SK-N-SH (cell line): ENCODE results near the gene LAMTOR4. TPM values are rescaled to one million over a fixed set of nuclear protein-coding genes. Genes with fewer than 3 reads are reported as not detected.

Experiments used
- CTCF ChIA-PET: fragments of 300-600, 350-600 bp; formaldehyde crosslinking; extraction: SDS; loops from one replicate; lab custom pipeline; 2021; lab: Yijun Ruan, JAX
- POLR2A ChIA-PET: fragments of 350-600 bp; sonication (Branson Sonifier 250); formaldehyde crosslinking; extraction: SDS; loops from one replicate; lab custom pipeline; 2020; ENCODE audit warnings: antibody characterized with exemption, inconsistent platforms; lab: Yijun Ruan, JAX
- DNase-seq: peaks from one replicate; pipeline ENCODE4 v3.0.0; 2012
- H2AFZ ChIP-seq: fragments of 200-600 bp; sonication (generic); 2 replicates; pipeline ENCODE4 v1.8.1; 2016; ENCODE audit warnings: antibody characterized with exemption, mild to moderate bottlenecking, low read depth
- H3F3A ChIP-seq: fragments of 200-600 bp; sonication (generic); replicated peaks from 2 replicates; pipeline ENCODE3; 2016; ENCODE audit warnings: antibody characterized with exemption, mild to moderate bottlenecking; ENCODE audit not compliant: insufficient read depth
- H3K27ac ChIP-seq, 2 experiments: fragments of 200-500 bp in 1 of 2; fragments of 200-600 bp in 1 of 2; sonication (Bioruptor generic) in 1 of 2; sonication (generic), shearing (Covaris generic) in 1 of 2; 2 replicates each; pipeline versions ENCODE4 v1.5.1 to v1.6.1; 2014 to 2016; ENCODE audit warnings: low read depth in 2 of 2, inconsistent platforms in 1 of 2, low read length in 1 of 2, mild to moderate bottlenecking in 1 of 2, mixed read lengths in 1 of 2
- H3K27me3 ChIP-seq: fragments of 200-600 bp; sonication (generic), shearing (Covaris generic); 2 replicates; pipeline ENCODE4 v1.6.1; 2016; ENCODE audit warnings: mixed run types; ENCODE audit not compliant: insufficient read depth
- H3K36me3 ChIP-seq, 2 experiments: fragments of 200-500 bp in 1 of 2; fragments of 200-600 bp in 1 of 2; sonication (Bioruptor generic) in 1 of 2; sonication (generic) in 1 of 2; replicated peaks in 1 of 2; 2 replicates each; pipeline versions ENCODE3 to v1.5.1; 2014 to 2016; ENCODE audit warnings: low read length in 1 of 2, mild to moderate bottlenecking in 1 of 2; ENCODE audit not compliant: insufficient read depth in 2 of 2, control insufficient read depth in 1 of 2
- H3K4me1 ChIP-seq, 2 experiments: fragments of 200-500 bp in 1 of 2; fragments of 200-600 bp in 1 of 2; sonication (Bioruptor generic) in 1 of 2; sonication (generic), shearing (Covaris generic) in 1 of 2; 2 replicates each; pipeline versions ENCODE4 v1.5.1 to v1.6.1; 2014 to 2016; ENCODE audit warnings: low read depth in 1 of 2, low read length in 1 of 2, mixed run types in 1 of 2; ENCODE audit not compliant: insufficient read depth in 2 of 2, control insufficient read depth in 1 of 2
- H3K4me2 ChIP-seq: fragments of 200-600 bp; sonication (generic), shearing (Covaris generic); 2 replicates; pipeline ENCODE4 v1.6.1; 2017; ENCODE audit warnings: mixed run types
- H3K4me3 ChIP-seq, 2 experiments: fragments of 200-500 bp in 1 of 2; fragments of 200-600 bp in 1 of 2; sonication (Bioruptor generic) in 1 of 2; sonication (generic), shearing (Covaris generic) in 1 of 2; 2 replicates each; pipeline versions ENCODE4 v1.5.1 to v1.8.1; 2014 to 2016; ENCODE audit warnings: low read depth in 2 of 2, inconsistent platforms in 1 of 2, low read length in 1 of 2, mild to moderate bottlenecking in 1 of 2, mixed read lengths in 1 of 2, moderate library complexity in 1 of 2
- H3K79me2 ChIP-seq: fragments of 200-600 bp; sonication (generic); 2 replicates; pipeline ENCODE4 v1.8.1; 2017; ENCODE audit warnings: mild to moderate bottlenecking; ENCODE audit not compliant: insufficient read depth
- H3K9ac ChIP-seq: fragments of 200-600 bp; sonication (generic); 2 replicates; pipeline ENCODE4 v1.6.1; 2017; ENCODE audit warnings: mixed run types
- H3K9me2 ChIP-seq: fragments of 200-600 bp; sonication (generic); 2 replicates; pipeline ENCODE4 v1.6.1; 2017; ENCODE audit warnings: mixed run types
- H3K9me3 ChIP-seq: fragments of 200-600 bp; sonication (generic); 2 replicates; pipeline ENCODE4 v1.6.1; 2017; ENCODE audit warnings: mixed run types, mild to moderate bottlenecking, moderate library complexity
- H4K20me1 ChIP-seq: fragments of 200-600 bp; sonication (generic); 2 replicates; pipeline ENCODE4 v1.6.1; 2017; ENCODE audit warnings: mild to moderate bottlenecking, mixed run types; ENCODE audit not compliant: insufficient read depth
- CHD2 ChIP-seq: fragments of 150-350 bp; IDR thresholded peaks from 2 replicates; pipeline ENCODE4 v1.6.1; 2018; ENCODE audit warnings: low read length; ENCODE audit not compliant: partially characterized antibody
- FOSL2 ChIP-seq: IDR thresholded peaks from 2 replicates; pipeline ENCODE4 v1.4.0; 2012; ENCODE audit warnings: low read depth, mild to moderate bottlenecking, moderate library complexity, borderline replicate concordance
- FOXM1 ChIP-seq: IDR thresholded peaks from 2 replicates; pipeline ENCODE4 v1.4.0; 2012; ENCODE audit warnings: low read depth, mild to moderate bottlenecking
- MEF2A ChIP-seq: IDR thresholded peaks from 2 replicates; pipeline ENCODE4 v1.4.0; 2012; ENCODE audit warnings: low read depth, borderline replicate concordance
- MXI1 ChIP-seq: IDR thresholded peaks from 2 replicates; pipeline ENCODE4 v1.6.1; 2012; ENCODE audit warnings: mild to moderate bottlenecking, low read depth, low read length, improper control_type of control experiment
- RCOR1 ChIP-seq: fragments of 150-350 bp; IDR thresholded peaks from 2 replicates; pipeline ENCODE4 v1.6.1; 2017; ENCODE audit warnings: antibody characterized with exemption, low read length
- RFX5 ChIP-seq: IDR thresholded peaks from 2 replicates; pipeline ENCODE4 v1.6.1; 2012; ENCODE audit warnings: mild to moderate bottlenecking, improper control_type of control experiment, low read length
- SMC3 ChIP-seq: IDR thresholded peaks from 2 replicates; pipeline ENCODE4 v1.6.1; 2012; ENCODE audit warnings: low read depth, low read length, improper control_type of control experiment
- TCF12 ChIP-seq: IDR thresholded peaks from 2 replicates; pipeline ENCODE4 v1.4.0; 2012
- WGBS: methylation state at CpG from one replicate; pipeline ENCODE4 v1.1.6; 2017; ENCODE audit warnings: low lambda C conversion rate; 5-methylcytosine and 5-hydroxymethylcytosine counted together
- polyA plus RNA-seq, 3 experiments: library from polyadenylated mRNA; depleted of rRNA; stranded (reverse); fragments of >200 nt; gene quantifications; 2 replicates each; pipeline ENCODE4 v1.2.3, GENCODE V29; 2012
- TF ChIP-seq, protein P1 (sequence below): fragments of 150-350 bp; IDR thresholded peaks from 2 replicates; pipeline ENCODE4 v1.6.1; 2017; ENCODE audit warnings: antibody characterized with exemption, low read length, low read depth, borderline replicate concordance
- TF ChIP-seq, protein P2 (sequence below): IDR thresholded peaks from 2 replicates; pipeline ENCODE4 v1.6.1; 2012; ENCODE audit warnings: mild to moderate bottlenecking, low read depth, low read length, moderate library complexity
- TF ChIP-seq, protein P3 (sequence below): IDR thresholded peaks from 2 replicates; pipeline ENCODE4 v1.4.0; 2012; ENCODE audit warnings: low read depth
- TF ChIP-seq, protein P4 (sequence below): fragments of 200-600 bp; sonication (generic); IDR thresholded peaks from 2 replicates; pipeline ENCODE4 v1.6.1; 2017; ENCODE audit warnings: antibody characterized with exemption, mild to moderate bottlenecking, moderate library complexity
- TF ChIP-seq, protein P5 (sequence below): IDR thresholded peaks from 2 replicates; pipeline ENCODE4 v1.4.0; 2012; ENCODE audit warnings: low read depth, borderline replicate concordance

LAMTOR4 gene
- polyA plus RNA-seq, 1 of the 3 experiments (the other 2 are of a cell fraction): 630 TPM

DNA sequence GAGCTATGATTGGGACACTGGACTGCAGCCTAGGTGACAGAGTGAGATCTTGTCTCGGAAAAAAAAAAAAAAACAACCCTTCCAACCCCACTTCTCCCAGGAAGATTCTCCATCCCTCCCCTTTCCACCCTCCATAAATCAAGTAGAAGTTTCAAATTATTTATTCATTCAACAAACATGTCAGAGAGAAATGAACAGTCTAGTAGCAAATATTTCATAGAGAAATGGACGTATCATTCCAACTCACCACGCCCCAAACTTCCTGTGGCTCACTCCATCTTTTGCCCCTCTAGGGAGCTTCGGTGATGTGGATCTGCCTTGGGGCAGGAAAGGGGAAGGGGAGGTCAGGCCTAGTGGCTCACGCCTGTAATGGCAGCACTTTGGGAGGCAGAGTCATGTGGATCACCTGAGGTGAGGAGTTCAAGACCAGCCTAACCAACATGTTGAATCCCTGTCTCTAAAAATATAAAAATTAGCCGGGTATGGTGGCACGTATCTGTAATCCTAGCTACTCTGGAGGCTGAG is 10.4 kb downstream of the LAMTOR4 start (continued):
- TF ChIP-seq, protein P1, sequence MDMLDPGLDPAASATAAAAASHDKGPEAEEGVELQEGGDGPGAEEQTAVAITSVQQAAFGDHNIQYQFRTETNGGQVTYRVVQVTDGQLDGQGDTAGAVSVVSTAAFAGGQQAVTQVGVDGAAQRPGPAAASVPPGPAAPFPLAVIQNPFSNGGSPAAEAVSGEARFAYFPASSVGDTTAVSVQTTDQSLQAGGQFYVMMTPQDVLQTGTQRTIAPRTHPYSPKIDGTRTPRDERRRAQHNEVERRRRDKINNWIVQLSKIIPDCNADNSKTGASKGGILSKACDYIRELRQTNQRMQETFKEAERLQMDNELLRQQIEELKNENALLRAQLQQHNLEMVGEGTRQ: no peak
- no peak for TF ChIP-seq MXI1

DNA sequence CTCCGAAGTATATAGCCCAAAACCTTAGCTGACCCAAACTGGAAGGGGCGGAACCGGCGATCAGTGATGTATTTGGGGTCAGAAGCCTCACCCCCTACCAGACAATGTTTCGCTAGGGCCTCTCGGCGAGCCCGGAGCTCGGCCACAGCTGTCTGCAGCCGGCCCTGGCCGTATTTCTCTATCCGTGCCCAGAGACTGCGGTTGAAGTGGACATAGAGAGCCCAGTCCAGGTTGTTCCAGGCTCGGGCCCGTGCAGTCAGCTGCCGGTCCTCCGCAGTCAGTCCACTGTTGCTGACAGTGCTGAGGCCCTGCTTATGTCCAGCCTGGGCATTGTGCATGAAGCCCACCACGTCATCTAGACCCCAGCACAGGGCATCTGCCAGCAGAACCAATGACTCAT is 11.3 kb downstream of the LAMTOR4 start:
- Histone ChIP-seq H3K4me3 (no peak overlapping the region), H3K9ac (no peak overlapping the region), H3K9me3 (no peaks in the 10 kb centered on the region), H3K4me1 (peaks cover 11 to 19% of the 10 kb centered on the region in 2 experiments; a peak in 2 of 4 replicates), H3K27ac (no peak overlapping the region), H3F3A (no peaks in the 10 kb centered on the region), H3K4me2 (no peak overlapping the region), H3K27me3 (no peaks in the 10 kb centered on the region), H3K36me3 (peaks cover 18 to 20% of the 10 kb centered on the region in 2 experiments), H3K79me2 (peaks cover 35% of the 10 kb centered on the region), H2AFZ (no peak overlapping the region), H3K9me2 (no peaks in the 10 kb centered on the region), H4K20me1 (peaks cover 20% of the 10 kb centered on the region)
- 97% methylated on average over 15 of the region's 18 CpGs for WGBS
- CTCF ChIA-PET: interaction anchor here (0.6 to 3.2 kb wide), 8 partner anchors 8 to 1991 kb away, joined by 3 to 16 read pairs (median 4); partner anchors contain the start of genes GAL3ST4, GPC2 and STAG3
- POLR2A ChIA-PET: interaction anchor here (4.3 kb wide), 1 partner anchor 12 kb away, joined by 25 read pairs; the partner anchor contains the start of gene LAMTOR4
- TF ChIP-seq SMC3 (no peak), MXI1 (no peak)
- TF ChIP-seq, protein P2, sequence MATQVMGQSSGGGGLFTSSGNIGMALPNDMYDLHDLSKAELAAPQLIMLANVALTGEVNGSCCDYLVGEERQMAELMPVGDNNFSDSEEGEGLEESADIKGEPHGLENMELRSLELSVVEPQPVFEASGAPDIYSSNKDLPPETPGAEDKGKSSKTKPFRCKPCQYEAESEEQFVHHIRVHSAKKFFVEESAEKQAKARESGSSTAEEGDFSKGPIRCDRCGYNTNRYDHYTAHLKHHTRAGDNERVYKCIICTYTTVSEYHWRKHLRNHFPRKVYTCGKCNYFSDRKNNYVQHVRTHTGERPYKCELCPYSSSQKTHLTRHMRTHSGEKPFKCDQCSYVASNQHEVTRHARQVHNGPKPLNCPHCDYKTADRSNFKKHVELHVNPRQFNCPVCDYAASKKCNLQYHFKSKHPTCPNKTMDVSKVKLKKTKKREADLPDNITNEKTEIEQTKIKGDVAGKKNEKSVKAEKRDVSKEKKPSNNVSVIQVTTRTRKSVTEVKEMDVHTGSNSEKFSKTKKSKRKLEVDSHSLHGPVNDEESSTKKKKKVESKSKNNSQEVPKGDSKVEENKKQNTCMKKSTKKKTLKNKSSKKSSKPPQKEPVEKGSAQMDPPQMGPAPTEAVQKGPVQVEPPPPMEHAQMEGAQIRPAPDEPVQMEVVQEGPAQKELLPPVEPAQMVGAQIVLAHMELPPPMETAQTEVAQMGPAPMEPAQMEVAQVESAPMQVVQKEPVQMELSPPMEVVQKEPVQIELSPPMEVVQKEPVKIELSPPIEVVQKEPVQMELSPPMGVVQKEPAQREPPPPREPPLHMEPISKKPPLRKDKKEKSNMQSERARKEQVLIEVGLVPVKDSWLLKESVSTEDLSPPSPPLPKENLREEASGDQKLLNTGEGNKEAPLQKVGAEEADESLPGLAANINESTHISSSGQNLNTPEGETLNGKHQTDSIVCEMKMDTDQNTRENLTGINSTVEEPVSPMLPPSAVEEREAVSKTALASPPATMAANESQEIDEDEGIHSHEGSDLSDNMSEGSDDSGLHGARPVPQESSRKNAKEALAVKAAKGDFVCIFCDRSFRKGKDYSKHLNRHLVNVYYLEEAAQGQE: no peak
- TF ChIP-seq, protein P3, sequence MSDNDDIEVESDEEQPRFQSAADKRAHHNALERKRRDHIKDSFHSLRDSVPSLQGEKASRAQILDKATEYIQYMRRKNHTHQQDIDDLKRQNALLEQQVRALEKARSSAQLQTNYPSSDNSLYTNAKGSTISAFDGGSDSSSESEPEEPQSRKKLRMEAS: no peak
- DNase-seq: no peak

DNA sequence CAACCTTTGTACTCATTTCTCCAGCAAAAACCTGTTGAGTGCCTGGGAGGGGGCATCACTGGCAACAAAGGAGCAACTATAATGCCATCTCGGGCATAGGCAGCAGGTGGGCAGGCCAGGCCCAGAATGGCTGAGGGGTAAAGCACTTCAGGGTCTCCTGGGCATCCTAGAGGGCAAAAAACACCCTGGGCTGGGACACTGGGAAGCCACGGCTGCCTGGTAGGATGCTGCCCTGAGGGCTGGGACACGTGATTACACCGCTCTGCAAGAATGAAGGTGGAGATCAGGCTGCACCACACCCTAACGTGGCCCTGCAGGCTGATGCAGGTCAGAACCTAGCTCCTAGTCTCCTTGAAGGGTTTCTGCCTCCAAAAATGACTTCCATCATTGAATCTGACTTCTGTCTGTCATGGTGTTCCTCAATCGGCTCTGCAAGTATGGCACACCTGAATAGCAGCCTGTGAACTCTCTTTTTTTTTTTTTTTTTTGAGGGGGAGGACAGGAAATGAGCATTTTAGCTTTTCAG is 14.4 kb downstream of the LAMTOR4 start:
- no peak overlapping the region for H2AFZ ChIP-seq
- no peaks in the 10 kb centered on the region for H3K27me3 ChIP-seq
- no peaks in the 10 kb centered on the region for H3K9me2 ChIP-seq
- no peaks in the 10 kb centered on the region for H3K9me3 ChIP-seq
- no peaks in the 10 kb centered on the region for H4K20me1 ChIP-seq
- H3K9ac ChIP-seq: no peak overlapping the region
- 63% methylated on average over 5 of the region's 6 CpGs for WGBS
- no peak overlapping the region for H3K27ac ChIP-seq
- no peaks in the 10 kb centered on the region for H3K36me3 ChIP-seq
- H3K4me3 ChIP-seq: no peak overlapping the region
- no peaks in the 10 kb centered on the region for H3F3A ChIP-seq
- DNase-seq: peak; percentile 23
- H3K79me2 ChIP-seq: peaks cover 9% of the 10 kb centered on the region; the same call in 1 of the 2 replicates
- CTCF ChIA-PET: interaction anchor here (1.3 to 1.5 kb wide), 2 partner anchors 15 to 30 kb away, joined by 5 read pairs; partner anchors contain the start of gene LAMTOR4
- peaks cover 0 to 12% of the 10 kb centered on the region in 2 experiments; a peak in 1 of 4 replicates for H3K4me1 ChIP-seq
- POLR2A ChIA-PET: no interaction called here
- no peak overlapping the region for H3K4me2 ChIP-seq
- TF ChIP-seq FOXM1 (no peak), TCF12 (no peak), MEF2A (no peak), MXI1 (no peak), RCOR1 (no peak), CHD2 (no peak), FOSL2 (no peak), RFX5 (no peak)
- TF ChIP-seq, protein P4, sequence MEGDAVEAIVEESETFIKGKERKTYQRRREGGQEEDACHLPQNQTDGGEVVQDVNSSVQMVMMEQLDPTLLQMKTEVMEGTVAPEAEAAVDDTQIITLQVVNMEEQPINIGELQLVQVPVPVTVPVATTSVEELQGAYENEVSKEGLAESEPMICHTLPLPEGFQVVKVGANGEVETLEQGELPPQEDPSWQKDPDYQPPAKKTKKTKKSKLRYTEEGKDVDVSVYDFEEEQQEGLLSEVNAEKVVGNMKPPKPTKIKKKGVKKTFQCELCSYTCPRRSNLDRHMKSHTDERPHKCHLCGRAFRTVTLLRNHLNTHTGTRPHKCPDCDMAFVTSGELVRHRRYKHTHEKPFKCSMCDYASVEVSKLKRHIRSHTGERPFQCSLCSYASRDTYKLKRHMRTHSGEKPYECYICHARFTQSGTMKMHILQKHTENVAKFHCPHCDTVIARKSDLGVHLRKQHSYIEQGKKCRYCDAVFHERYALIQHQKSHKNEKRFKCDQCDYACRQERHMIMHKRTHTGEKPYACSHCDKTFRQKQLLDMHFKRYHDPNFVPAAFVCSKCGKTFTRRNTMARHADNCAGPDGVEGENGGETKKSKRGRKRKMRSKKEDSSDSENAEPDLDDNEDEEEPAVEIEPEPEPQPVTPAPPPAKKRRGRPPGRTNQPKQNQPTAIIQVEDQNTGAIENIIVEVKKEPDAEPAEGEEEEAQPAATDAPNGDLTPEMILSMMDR: no peak
- TF ChIP-seq, protein P3: no peak
- TF ChIP-seq, protein P5, sequence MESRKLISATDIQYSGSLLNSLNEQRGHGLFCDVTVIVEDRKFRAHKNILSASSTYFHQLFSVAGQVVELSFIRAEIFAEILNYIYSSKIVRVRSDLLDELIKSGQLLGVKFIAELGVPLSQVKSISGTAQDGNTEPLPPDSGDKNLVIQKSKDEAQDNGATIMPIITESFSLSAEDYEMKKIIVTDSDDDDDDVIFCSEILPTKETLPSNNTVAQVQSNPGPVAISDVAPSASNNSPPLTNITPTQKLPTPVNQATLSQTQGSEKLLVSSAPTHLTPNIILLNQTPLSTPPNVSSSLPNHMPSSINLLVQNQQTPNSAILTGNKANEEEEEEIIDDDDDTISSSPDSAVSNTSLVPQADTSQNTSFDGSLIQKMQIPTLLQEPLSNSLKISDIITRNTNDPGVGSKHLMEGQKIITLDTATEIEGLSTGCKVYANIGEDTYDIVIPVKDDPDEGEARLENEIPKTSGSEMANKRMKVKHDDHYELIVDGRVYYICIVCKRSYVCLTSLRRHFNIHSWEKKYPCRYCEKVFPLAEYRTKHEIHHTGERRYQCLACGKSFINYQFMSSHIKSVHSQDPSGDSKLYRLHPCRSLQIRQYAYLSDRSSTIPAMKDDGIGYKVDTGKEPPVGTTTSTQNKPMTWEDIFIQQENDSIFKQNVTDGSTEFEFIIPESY: no peak
